HG02763 (cell line): ENCODE measurements around the gene GNA14.
"Not testable (repeated sequence)": the region's sequence is repeated elsewhere in the genome, so short reads cannot be mapped to it uniquely, and the experiment has no call there.

ENCODE experiments used
- ATAC-seq: cut with Tn5 transposase; IDR thresholded peaks from one replicate; pipeline ENCODE4 v1.9.1; 2021; ENCODE audit warnings: mild to moderate bottlenecking, moderate library complexity; ENCODE audit not compliant: unreplicated experiment

The GNA14 gene

DNA sequence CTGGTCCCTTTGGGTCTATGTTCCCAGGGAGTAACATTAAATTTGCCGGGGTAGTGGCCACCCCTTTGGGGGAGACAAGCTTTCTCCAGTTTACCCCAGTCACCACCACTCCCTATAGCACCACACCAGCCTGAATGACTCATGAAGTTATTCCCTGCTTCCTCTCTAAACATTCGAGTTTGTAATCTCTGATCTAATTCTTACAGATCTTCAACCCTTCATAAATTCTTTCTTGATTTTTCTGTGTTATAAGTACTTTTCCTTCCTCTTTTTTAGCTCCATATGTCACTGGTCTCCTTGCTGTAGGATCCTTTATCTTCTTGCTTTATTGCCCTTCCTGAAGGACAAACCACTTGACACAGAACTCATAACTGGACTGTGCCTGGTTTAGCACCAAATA, 55.6 kb downstream of the GNA14 start:
- no peak for ATAC-seq

DNA sequence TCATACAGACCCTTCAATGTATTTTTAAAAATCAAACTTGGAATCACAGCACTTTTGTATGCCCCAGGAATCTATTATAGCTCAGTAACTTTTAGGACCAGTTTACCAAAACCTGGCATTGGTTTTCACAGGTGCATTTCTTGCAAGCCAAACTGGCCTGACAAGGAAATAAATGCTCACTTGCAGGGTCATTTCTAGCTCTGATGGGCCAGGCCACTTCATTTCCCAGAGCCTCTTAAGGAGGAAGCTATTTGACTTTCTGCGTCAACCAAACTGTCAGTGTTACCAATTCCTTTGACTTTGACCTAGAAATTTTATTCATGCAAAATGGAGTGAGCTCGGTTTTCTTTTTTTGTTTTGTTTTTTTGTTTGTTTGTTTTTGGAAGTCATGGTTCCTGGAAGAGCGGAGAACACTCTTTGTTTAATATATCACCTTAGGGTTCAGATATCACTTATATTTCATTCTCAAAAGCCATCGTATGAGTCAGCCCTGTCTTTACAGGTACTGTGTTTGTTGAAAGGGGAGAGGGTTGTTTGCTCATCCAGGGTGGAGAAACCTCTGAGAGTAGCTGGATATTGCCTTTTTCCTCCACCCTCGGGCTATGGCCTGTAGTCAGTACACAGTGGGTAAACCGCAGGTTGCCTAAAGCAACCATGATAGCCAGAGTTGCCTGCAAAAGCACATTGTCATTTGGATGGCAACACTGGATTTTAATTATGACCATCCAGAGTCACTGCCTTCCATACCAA, 58.9 kb downstream of the GNA14 start:
- ATAC-seq, result no peak

DNA sequence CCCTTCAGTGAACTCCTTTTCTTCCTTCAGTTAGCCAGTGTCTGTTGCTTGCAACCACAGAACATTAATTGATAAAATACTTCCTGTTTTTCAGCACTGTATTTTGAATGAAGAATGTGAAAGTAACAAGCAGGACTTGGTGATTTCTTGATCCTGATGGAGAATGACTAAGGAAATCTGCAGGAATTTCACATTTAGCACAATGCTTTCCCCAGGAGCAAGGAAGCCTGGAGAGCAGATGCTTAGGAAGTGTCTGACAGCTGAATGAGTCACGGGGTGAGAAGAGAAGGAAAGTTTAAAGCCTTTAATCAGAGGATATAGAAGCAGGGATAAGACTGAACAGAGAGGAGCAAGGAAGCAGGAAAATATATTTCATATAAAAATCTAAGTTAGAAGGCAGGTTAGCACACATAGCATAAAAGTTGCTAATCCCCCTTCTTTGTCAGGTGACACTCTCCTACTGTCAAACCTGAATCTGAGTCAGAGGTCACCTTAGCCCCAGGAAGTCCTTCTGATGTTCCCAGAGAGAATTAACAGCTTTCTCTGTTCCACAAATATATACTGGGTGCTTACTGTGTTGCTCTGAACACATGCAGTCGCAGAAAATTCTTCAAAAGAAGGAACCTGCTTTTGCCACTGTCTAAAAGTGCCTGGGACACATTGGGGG, 59.7 kb downstream of the GNA14 start:
- ATAC-seq, result no peak

DNA sequence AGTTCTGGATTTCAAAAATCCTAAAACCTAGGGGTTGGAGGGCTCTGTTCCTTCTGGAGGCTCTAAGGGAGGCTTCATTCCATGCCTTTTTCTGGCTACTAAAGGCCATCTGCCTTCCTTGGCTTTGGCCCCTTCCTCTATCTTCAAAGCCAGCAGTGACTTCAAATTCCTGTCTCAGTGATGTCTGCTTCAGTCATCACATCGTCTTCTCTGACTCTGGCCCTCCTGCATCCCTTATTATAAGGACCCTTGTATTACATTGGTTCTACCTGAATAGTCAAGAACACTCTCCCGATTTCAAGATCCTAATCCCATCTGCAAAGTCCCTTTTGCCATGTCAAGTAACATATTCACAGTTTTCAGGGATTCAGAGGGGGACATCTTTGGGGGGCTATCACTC, 60.3 kb downstream of the GNA14 start:
- no peak for ATAC-seq

DNA sequence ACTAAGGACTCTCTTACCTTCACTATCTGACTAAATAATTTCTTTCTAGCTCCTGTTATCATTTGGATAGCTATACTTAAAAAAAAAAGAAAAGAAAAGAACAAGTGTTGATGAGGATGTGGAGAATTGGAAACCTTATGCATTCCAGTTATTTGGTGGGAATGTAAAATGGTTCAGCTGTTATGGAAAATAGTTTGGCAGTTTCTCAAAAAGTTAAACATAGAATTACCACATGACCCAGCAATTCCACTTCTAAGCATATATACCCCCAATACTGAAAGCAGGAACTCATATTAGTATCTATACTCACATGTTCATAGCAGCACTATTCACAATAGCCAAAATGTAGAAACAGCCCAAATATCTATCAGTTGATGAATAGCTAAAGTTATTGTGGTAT, 61.1 kb downstream of the GNA14 start:
- no peak for ATAC-seq

DNA sequence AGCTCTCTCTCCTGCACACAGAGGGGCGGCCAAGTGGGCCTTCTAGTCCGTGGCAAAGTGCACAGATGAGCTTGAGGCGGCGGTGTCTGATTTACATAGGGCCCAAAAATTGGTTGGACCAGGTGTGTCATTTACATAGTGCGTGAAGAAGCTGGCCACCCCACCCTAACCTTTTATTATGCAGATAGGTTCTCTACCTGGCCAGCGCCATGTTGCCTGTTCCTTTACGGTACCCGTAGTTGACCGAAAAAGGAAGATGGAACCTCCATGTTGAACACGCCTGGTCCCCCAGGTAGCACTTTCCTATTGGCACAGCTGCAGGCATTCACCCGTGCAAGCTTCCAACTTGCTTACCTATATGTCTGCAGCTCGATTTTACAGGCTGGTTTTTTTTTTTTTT, 61.5 kb downstream of the GNA14 start:
- ATAC-seq, result no peak

DNA sequence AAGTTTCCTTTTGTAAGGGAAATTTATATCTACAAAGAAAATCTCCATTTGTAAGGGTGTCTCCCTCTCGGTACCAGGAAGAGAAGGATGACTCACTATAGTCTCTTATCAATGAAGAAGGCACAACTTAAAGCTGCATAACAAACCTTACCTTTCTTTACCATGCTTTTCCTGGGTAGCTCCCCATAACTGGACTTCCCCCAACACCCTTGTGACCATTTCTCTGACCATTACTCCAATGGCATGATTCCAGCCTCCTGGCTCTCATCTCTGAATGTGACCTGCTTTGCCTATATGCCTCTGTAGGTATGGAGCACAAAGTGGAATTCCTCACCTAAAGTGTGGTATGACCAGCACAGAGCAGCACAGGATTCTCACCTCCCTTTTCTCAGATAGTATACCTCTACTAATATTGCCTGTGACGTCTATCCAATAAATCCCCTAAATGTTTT, 62.8 kb downstream of the GNA14 start:
- ATAC-seq, result no peak

DNA sequence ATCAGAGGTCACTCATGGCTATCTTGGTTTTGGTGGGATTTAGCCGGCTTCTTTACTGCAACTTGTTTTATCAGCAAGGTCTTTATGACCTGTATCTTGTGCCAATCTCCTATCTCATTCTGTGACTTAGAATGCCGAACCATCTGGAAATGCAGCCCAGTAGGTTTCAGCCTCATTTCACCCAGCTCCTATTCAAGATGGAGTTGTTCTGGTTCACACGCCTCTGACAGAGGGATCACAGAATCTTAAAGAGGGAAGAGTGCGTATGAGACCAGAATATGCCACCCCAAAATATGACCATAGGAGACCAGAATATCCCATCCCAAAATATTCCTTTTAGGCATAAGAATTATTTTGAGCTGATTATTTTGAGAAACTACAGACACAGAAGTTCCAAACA, 63.2 kb downstream of the GNA14 start:
- not testable (repeated sequence) for ATAC-seq

DNA sequence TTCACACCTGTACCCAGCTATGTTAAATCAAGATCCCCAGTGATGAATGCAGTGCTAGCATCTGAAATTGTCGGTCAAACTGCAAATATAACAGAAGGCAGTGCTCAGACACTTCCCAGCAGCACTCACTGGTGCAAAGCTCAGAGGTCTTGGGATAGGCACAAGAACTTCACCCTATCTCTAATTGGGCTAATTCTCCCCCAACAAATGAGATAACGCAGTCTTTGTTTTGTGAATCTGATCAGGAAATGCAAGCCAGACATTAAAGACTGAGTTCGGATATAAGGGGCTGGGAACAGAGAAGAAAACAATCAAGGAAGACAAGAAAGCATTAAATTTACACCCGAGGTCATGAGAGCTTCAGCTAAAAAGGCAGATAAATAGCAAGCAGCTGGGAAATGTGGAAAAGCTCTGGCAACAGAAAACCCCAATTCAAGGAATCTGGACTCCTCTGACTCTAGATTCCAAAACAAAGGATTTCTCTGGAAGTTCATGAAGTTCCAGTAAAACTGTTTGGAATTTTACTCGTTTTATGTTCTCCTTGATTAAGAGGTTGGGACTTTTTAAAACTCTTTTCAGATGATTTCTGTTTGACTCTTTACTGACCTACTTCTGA, 65.1 kb downstream of the GNA14 start:
- ATAC-seq, result no peak

DNA sequence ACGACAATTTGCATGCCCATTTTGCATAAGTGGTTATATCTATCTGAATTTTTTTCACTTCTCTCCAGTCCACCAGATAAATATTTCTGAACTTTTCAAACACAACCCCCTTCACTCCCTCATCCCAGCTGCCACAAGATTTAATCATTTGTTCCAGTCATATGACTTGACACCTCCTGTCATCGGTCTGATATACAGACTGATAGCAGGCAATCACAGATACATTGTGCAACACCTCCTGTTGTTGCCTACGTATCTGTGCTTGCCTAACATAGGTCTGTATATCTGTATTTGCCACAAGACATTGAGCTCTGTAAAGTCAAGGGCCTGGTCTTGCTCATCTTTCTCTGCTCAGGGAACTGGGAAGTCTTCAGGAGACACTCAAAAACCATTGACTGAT, 65.6 kb downstream of the GNA14 start:
- no peak for ATAC-seq

DNA sequence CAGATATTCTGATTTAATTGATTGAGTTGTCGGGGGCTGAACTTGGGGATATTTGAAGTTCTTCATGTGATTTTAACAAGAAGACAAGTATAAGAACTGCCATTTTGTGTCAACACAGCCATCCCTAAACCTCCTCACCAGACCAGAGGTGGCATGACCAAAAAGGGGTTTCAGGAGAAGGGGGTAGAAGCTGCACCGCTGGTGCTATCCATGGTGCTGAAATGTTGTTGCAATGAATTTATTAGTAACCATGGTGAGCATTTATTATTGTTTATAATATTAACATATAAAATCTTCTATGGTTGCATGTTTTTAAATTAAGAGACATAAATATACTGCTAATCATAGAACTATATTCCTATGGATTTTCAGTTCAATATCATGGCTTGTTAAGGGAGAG, 72.3 kb downstream of the GNA14 start:
- ATAC-seq, result no peak

DNA sequence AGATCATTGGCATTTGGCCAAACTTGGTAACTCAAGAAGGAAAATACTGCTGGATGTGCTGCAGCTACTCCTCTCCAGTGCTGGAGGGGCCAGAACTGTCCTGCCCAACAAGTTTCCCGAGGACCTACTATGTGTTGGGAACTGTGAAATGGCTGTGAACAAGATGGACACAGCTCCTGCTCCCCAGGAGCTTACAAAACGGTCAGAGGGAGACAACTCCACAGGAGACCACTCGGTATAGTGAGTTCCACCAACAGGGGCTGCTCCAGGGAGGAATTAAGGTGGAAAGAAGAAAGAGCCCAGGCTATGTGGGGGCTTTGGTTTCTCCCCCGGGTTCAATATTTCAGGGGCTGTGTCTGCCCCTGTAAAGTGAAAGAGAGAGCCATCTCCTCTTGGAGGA, 78.8 kb downstream of the GNA14 start:
- no peak for ATAC-seq

DNA sequence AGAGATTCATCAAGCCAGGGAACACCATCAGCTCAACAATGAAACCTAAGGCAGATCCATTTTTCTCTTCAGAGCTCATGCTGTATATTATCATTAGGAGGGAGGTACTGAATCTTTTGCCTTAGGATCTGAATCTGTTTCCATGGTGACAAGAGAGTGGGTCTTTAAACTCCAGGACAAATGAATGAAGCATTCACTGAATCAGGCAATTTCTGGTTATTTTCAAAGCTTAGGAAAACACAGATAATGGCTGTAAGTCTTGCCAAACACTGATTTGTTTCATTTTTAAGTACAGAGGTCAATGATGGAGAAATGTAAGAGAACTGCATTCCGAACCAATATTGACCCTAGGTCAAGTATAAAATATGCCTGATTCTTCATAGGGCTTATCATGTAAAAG, 84.9 kb downstream of the GNA14 start:
- ATAC-seq, result no peak

DNA sequence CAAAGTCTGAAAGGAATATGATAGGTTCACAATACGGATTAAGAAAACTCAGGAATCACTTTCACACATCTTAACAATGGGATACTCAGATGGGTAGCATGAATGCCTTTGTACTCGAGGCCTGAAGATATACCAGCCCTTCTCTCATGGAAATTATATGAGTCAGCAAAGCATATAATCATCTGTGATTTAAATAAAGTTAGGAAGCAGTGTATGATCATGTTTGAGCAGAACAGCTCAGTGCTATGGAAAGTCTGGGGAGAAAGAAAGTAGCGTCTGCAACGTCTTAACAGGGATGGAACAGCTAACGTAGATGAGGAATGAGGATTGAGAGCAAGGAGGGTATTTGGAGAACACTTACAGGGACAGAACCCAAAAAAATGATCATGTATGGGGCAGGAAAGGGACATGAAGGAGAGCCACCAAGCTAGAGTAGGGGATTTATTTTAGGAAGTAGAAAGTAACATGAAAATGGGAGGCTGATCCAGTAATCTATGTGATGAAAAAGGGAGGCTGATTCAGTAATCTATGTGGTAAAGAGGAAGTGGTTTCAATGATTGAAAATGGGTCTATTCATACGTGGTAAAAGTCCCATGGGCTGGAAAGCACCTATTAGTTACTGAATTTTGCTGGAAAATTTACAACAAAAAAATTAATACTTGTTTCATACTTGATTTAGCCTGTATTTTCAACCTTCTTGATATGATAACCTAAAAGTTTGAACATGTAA, 85.9 kb downstream of the GNA14 start:
- ATAC-seq, result no peak

DNA sequence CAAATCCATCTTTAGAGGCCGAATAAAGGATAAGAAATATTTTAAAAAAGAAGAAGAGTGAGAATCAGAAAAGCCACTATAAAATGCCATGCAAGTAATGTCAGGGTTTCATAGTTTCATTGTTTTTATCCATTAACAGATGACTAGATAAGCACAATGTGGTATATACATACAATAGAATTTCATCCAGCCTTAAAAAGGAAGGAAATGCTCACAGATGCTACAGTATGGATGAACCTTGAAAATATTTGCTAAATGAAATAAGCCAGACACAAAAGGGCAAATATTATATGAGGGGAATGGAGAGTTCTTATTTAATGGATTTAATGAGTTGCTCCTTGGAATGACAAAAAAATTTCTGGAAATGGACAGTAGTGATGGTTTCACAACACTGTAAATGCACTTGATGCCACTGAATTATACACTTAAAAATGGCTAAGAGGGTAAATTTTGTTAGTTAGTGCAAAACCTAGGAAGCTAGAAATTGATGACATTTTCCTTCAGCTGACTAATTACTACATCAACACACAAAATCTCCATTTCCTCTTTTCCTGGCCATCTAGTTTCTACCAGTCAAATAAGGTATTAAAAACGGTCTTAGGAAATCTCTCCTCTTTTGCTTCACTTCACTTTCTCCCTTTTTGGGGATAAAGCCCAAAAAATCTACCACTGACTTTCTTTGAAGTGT, 86.6 kb downstream of the GNA14 start:
- ATAC-seq, result no peak

DNA sequence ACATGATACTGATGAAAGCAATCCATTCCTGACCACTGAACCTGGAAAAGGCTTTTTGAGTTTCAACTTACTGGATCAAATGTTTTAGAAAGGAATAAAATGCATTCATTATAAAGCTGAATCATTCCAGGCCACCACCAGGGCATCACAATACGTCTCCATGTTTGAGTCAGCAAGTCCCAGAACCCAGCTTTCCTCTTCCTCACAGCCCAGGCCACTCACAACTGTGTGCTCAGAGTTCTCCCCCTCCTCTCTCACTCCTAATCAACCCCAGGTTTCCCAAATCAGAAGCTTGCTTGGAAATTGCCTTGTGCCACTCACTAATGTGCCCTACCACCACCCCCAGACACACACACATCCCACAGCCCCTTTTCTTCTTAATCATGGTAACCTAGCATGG, 91.7 kb downstream of the GNA14 start:
- ATAC-seq, result no peak

DNA sequence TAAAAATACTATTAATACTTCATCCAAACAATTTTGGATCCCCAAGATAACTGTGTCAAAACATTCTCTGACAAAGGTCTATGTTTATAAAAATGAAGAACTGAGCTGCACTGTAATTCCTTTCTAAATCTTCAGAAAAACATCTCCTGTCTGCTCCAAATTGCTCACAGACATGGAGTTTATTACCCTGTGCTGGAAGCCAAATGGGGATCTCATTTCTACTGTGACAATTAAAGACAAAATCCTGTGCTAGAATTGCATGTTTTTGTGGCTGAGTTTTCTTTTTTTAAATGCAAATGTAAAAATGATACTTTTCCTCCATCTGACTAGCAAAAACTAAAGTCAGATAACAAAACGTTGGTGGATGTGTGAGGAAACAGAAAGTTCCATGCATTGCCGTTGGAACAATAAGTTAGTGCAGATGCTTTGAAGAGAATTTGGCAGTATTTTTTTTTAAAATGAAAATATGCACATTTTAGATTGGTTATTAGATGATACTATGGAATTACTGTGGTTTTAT, 93.5 kb downstream of the GNA14 start:
- ATAC-seq, result no peak

DNA sequence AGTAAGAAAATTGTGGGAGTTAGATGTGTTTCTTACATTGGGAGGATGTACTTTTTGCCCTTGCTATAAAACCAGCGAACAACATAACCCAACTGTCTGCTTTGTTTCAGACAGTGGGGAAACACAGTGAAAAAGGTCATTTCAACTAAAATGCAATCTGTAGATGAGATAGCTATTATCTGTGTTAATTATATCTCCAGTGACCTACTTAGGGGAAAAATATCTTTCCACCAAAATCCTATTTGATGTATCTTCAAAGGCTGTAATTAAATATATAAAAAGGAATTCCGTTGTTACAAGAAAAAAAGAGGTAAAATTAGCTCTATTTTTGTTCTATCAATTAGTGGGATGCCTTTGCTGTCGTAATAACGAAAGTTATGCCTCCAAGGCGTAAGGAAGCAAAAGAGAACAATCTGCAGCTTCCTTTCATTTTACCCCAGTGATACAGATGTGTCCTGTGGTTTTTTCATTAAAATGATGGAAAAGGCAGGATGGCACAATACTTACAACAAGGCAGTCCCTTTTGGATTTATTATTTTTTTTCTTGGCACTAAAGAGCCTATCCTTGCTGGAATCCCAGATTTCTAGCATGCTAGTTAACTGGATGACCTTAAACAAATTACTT, 100.9 kb downstream of the GNA14 start:
- no peak for ATAC-seq

DNA sequence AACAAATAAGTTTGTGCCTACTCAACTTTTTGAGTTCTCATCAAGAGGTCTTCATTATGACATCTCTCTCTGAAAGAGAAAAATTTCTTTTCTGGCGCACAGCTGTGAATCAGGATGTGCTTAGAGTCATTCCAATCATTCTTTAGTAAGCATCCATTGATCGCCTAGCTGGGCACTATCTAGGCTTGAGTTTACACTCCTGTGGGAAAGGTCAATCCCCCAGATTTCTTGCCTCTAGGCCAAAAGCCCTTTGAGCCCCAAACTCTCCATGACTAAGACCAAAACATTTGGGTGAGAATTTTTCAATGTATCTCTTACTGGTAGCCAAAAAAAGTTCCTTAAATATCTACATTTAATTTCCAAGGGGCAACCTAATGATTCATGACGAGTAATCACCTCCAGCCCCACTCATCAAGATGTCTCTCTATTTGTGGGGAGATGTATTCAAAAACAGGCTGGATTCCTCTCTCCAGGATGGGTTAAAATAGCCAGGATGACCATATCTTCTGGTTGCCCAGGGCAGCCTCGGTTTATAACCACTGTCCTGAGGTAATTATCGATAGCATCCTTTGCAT, 101.7 kb downstream of the GNA14 start:
- no peak for ATAC-seq

DNA sequence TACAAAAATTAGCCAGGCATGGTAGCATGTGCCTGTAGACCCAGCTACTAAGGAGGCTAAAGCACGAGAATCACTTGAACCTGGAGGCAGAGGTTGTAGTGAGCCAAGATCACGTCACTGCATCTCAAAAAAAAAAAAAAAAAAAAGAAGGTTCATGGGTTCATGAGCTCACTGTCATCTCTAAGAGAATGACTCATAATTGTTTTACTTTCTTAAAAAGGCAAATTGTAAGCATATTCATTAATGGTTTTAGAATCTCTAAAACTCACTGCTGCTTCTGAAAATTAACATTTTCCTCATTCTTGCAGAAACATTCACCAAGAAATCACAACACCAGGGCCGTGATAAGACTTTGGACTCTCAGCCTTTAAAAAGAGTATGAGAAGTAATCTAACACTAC, 103.6 kb downstream of the GNA14 start:
- ATAC-seq, result no peak
